Right cardiac atrium (tissue), 5 donors: ENCODE results near the gene GAB2. TPM values are rescaled to one million over a fixed set of nuclear protein-coding genes. Genes with fewer than 3 reads are reported as not detected.

Source experiments
- ATAC-seq, 2 donors: fragments of 200-7000 bp; cut with Tn5 transposase; one replicate each; pipeline versions ENCODE4 v1.8.0 to v1.9.1; 2020; ENCODE audit warnings: moderate library complexity in 2 of 2, mild to moderate bottlenecking in 1 of 2
- DNase-seq, 3 donors: peaks; one replicate each; pipeline ENCODE4 v3.0.0-alpha.2; 2020
- H3K27ac ChIP-seq: one replicate; pipeline ENCODE4 v1.5.1; 2013; ENCODE audit warnings: mild to moderate bottlenecking, low read length, control low read depth, moderate library complexity
- H3K27me3 ChIP-seq: one replicate; pipeline ENCODE4 v1.6.1; 2013; ENCODE audit not compliant: control insufficient read depth, insufficient read depth
- H3K4me1 ChIP-seq: one replicate; pipeline ENCODE4 v1.6.1; 2013; ENCODE audit warnings: low read length; ENCODE audit not compliant: control insufficient read depth, insufficient read depth
- H3K4me3 ChIP-seq: one replicate; pipeline ENCODE4 v1.5.1; 2013; ENCODE audit warnings: low read length, control low read depth
- H3K9me3 ChIP-seq: one replicate; pipeline ENCODE4 v1.6.1; 2013; ENCODE audit warnings: low read length; ENCODE audit not compliant: control insufficient read depth
- WGBS: extraction: QIAGEN DNeasy Blood & Tissue Kit; methylation state at CpG from one replicate; pipeline ENCODE4 v1.1.7; 2013; 5-methylcytosine and 5-hydroxymethylcytosine counted together
- intact Hi-C, 4 donors: fragments of 100-400 bp; cut with DNase I; formaldehyde crosslinking; loops; one replicate each; pipeline versions ENCODE4 v1.11.0 to v1.14.0; 2022 to 2023
- polyA plus RNA-seq: library from polyadenylated mRNA; stranded (reverse); fragments of 200-250 nt; gene quantifications from one replicate; pipeline ENCODE4 v1.2.3, GENCODE V29; 2013
- total RNA-seq, 4 donors: library from RNA; stranded (reverse); fragmentation: NEBNext Ultra II Directional; extraction: Animal tissue kit (Norgen Biotek cat#: 25700); gene quantifications; one replicate each; pipeline ENCODE4 v1.2.1, GENCODE V29; 2021
- donor health status: healthy with polysubstance abuse.
- donor health status: DM: no; HTN: yes; CAD: no.
- donor health status: DM: no; HTN: no; CAD: no.
- donor health status: DM: no; HTN: yes; CAD: no; lungs with severe emphysema.
- donor health status: DM: yes; HTN: yes; CAD: no.

GAB2 gene
- total and polyA plus RNA-seq, 5 donors, result 7.5 to 37.3 (median 23.4) TPM

DNA sequence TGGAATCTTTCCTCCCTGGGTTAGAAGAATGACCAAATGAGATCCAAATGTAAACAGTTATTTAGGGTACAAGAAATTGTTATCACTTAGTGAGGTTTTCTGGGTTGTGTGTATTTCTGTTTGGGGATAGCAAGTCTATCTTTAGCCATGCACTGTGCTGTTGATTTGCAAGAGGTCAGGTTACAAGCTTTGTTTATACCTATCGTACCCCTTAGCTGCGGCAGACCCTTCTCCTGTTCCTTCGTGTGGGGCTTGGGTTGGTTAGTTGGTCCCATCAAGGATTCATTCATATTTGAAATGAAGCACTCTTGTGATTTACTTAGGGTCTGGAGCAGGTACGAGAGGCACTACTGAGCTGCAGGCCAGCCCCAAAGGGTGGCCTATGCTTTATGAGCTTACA, 156.3 kb downstream of the GAB2 start:
- ATAC-seq (no peak), DNase-seq (no peak)
- intact Hi-C loops, result no loop called here
- Histone ChIP-seq H3K27ac (no peak overlapping the region), H3K4me1 (peaks cover 19% of the 10 kb centered on the region), H3K27me3 (no peaks in the 10 kb centered on the region), H3K4me3 (no peak overlapping the region), H3K9me3 (no peaks in the 10 kb centered on the region)
- WGBS, result 76% methylated on average over 4 of the region's 4 CpGs

- H3K27ac ChIP-seq, result no peak overlapping the region
- no peak for DNase-seq
- H3K27me3 ChIP-seq, result no peaks in the 10 kb centered on the region
- H3K4me1 ChIP-seq, result peaks cover 21% of the 10 kb centered on the region
- intact Hi-C loops, result loop anchor here in 2 of 4 donors (10.0 kb wide), 2 partner anchors 75 to 155 kb away; partner anchors contain the start of gene GAB2 (in 1 of the 2)
- H3K9me3 ChIP-seq, result no peaks in the 10 kb centered on the region
- no peak overlapping the region for H3K4me3 ChIP-seq
- WGBS, result 81% methylated on average over 8 of the region's 8 CpGs
- no peak for ATAC-seq
Observed at GRCh38 chr11:78259777-78260487, 157.7 kb downstream of the GAB2 start.

GRCh38 chr11:78257654-78258053, 160.0 kb downstream of the GAB2 start:
- Histone ChIP-seq H3K27me3 (no peaks in the 10 kb centered on the region), H3K9me3 (no peaks in the 10 kb centered on the region), H3K4me1 (peaks cover 21% of the 10 kb centered on the region), H3K27ac (peak overlapping the region; percentile 95), H3K4me3 (no peak overlapping the region)
- ATAC-seq (no peak), DNase-seq (no peak)
- 92% methylated on average over 3 of the region's 3 CpGs for WGBS
- intact Hi-C loops, result loop anchor here in 2 of 4 donors (10.0 kb wide), 2 partner anchors 77 to 157 kb away; partner anchors contain the start of gene GAB2 (in 1 of the 2)

GRCh38 chr11:78256962-78257361, 160.7 kb downstream of the GAB2 start:
- H3K27me3 ChIP-seq, result no peaks in the 10 kb centered on the region
- no peak overlapping the region for H3K4me3 ChIP-seq
- peak; percentile 96 to 99 for ATAC-seq
- H3K9me3 ChIP-seq, result no peaks in the 10 kb centered on the region
- DNase-seq, result peak; percentile 93 to 96 (median 96)
- peaks cover 20% of the 10 kb centered on the region for H3K4me1 ChIP-seq
- 24% methylated on average over 3 of the region's 3 CpGs for WGBS
- intact Hi-C loops, result loop anchor here in 2 of 4 donors (10.0 kb wide), 2 partner anchors 78 to 158 kb away; partner anchors contain the start of gene GAB2 (in 1 of the 2)
- peak overlapping the region; percentile 95 for H3K27ac ChIP-seq

DNA sequence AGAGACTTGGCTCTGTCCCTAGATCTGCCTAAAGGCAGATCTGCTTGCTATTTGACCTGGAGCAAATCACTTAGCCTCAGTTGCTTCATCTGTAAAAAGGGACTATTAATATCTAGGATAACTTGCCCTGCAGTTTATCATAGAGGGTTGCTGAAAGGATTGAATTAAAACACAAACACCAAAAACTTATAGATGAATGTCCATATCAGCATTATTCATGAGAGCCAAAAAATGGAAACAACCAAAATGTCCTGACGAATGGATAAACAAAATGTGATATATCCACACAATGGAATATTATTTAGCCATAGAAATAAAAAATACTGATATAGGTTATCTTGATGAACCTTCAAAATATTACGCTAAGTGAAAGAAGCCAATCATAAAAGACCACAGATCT, 161.7 kb downstream of the GAB2 start:
- intact Hi-C loops, result loop anchor here in 2 of 4 donors (10.0 kb wide), 2 partner anchors 79 to 159 kb away; partner anchors contain the start of gene GAB2 (in 1 of the 2)
- no peak overlapping the region for H3K4me3 ChIP-seq
- H3K27ac ChIP-seq, result no peak overlapping the region
- ATAC-seq (no peak), DNase-seq (no peak)
- peaks cover 21% of the 10 kb centered on the region for H3K4me1 ChIP-seq
- H3K27me3 ChIP-seq, result no peaks in the 10 kb centered on the region
- WGBS, result 86% methylated on average over 2 of the region's 2 CpGs
- H3K9me3 ChIP-seq, result no peaks in the 10 kb centered on the region

DNA sequence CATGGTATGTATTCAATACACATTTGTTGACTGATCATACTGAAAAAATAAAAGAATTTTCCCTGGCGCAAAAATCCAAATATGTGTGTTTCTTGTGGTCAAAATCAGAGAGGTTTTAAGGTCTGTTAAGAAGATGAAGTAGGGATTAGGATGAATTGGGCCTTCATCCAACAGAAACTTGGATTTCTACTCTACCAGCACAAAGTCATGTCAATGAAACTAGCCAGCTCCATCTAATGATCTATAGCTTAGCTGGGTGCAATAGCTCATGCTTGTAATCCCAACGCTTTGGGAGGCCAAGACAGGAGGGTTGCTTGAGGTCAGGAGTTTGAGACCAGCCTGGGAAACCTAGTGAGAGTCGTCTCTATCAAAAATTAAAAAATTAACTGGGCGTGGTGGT, 163.4 kb downstream of the GAB2 start:
- WGBS, result 93% methylated on average over 4 of the region's 4 CpGs
- H3K9me3 ChIP-seq, result no peaks in the 10 kb centered on the region
- no peak for DNase-seq
- intact Hi-C loops, result loop anchor here in 2 of 4 donors (10.0 kb wide), 2 partner anchors 81 to 161 kb away; partner anchors contain the start of gene GAB2 (in 1 of the 2)
- H3K27ac ChIP-seq, result no peak overlapping the region
- ATAC-seq, result no peak
- H3K4me3 ChIP-seq, result no peak overlapping the region
- no peaks in the 10 kb centered on the region for H3K27me3 ChIP-seq
- H3K4me1 ChIP-seq, result peaks cover 25% of the 10 kb centered on the region

- Histone ChIP-seq H3K4me3 (no peak overlapping the region), H3K27ac (no peak overlapping the region), H3K4me1 (peaks cover 25% of the 10 kb centered on the region), H3K9me3 (no peaks in the 10 kb centered on the region), H3K27me3 (no peaks in the 10 kb centered on the region)
- ATAC-seq, result no peak
- intact Hi-C loops, result loop anchor here in 2 of 4 donors (10.0 kb wide), 2 partner anchors 81 to 161 kb away; partner anchors contain the start of gene GAB2 (in 1 of the 2)
- WGBS, result 97% methylated on average over 4 of the region's 4 CpGs
- DNase-seq, result no peak
Observed at GRCh38 chr11:78253797-78254196, 163.8 kb downstream of the GAB2 start.

DNA sequence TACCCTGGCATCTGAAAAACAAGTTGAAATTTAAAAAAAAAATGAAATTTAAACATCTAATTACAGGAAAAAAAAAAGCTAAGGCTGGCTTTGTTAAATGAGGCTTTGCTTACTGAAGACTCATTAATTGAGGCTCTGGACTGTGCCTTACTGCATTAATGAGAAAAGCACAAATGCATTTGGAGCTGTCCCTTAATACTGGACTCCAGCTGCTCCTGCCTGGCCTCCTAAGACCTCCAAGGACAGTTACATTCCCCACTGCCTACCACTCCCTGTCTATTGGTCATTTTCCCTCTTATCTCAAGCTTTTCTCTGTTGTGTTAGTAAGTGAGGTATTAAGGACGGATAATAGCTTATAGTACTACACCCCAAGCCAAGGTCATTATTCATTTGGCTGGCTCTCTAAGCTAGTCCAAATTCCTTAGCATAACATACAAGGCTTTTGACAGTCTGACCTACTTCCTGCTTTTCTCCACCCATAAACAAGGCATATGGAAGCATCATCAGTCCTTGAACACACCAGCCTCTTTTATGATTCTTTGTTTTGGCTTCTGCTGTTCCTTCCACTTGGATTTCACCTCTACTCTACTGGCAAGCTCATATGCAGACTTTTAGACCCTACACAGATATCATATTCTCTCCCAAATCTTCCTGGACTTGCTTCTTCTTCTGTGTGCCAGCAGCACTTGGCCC, 166.4 kb downstream of the GAB2 start:
- no peak for DNase-seq
- no peaks in the 10 kb centered on the region for H3K9me3 ChIP-seq
- ATAC-seq, result peak; percentile 81 to 92
- WGBS, result 11% methylated on average over 1 of the region's 1 CpG
- H3K4me1 ChIP-seq, result peaks cover 18% of the 10 kb centered on the region
- intact Hi-C loops, result loop anchor here in 2 of 4 donors (10.0 kb wide), 2 partner anchors 84 to 164 kb away; partner anchors contain the start of gene GAB2 (in 1 of the 2)
- peak overlapping the region; percentile 58 for H3K27ac ChIP-seq
- H3K27me3 ChIP-seq, result no peaks in the 10 kb centered on the region
- H3K4me3 ChIP-seq, result no peak overlapping the region

DNA sequence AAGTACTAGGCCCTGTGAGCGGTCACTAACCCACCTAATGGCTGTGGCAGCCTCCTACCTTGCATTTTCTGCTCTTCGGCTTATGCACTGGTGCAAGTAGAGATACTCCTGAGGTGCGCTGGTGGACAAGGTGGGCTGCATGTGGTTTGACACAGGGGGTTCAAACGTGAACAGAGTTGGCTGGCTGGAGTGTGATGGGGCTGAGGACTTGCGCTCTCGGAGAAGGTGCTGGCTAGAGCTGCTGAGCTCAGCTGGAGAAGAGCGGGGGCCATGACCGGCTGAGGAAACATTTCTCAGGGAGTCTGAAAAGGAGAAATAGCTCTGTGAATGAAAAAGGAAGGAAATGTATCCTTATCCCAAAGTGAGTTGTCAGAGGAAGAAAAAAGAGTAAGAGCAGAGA, 167.5 kb downstream of the GAB2 start:
- H3K27me3 ChIP-seq, result no peaks in the 10 kb centered on the region
- peaks cover 17% of the 10 kb centered on the region for H3K4me1 ChIP-seq
- H3K27ac ChIP-seq, result no peak overlapping the region
- ATAC-seq (no peak), DNase-seq (no peak)
- 88% methylated on average over 8 of the region's 8 CpGs for WGBS
- intact Hi-C loops, result loop anchor here in 2 of 4 donors (10.0 kb wide), 2 partner anchors 85 to 165 kb away; partner anchors contain the start of gene GAB2 (in 1 of the 2)
- no peak overlapping the region for H3K4me3 ChIP-seq
- H3K9me3 ChIP-seq, result no peaks in the 10 kb centered on the region

DNA sequence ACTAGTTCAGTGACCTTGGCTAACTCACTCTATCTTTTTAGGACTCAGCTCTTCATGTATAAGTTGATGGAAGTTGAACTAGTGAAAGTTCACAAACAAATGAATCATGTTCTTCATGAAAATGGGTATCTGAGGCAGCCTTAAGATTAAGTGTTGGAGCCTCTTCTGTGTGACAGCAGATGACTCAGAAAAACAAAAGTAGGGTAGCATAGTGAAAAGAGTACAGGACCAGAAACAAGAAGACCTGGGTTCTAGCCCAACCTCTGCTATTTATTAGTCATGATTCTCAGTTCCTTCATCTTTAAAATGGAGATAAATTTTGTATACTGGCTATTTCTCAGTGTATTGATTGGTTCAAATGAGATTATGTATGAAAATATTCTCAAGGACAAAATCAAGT, 168.7 kb downstream of the GAB2 start:
- no peaks in the 10 kb centered on the region for H3K27me3 ChIP-seq
- intact Hi-C loops, result no loop called here
- H3K4me1 ChIP-seq, result peaks cover 17% of the 10 kb centered on the region
- no peaks in the 10 kb centered on the region for H3K9me3 ChIP-seq
- no peak for ATAC-seq
- DNase-seq, result no peak
- H3K27ac ChIP-seq, result no peak overlapping the region
- no peak overlapping the region for H3K4me3 ChIP-seq

GRCh38 chr11:78248191-78248590, 169.4 kb downstream of the GAB2 start:
- Histone ChIP-seq H3K9me3 (no peaks in the 10 kb centered on the region), H3K4me1 (peaks cover 17% of the 10 kb centered on the region), H3K27ac (no peak overlapping the region), H3K4me3 (no peak overlapping the region), H3K27me3 (no peaks in the 10 kb centered on the region)
- intact Hi-C loops, result no loop called here
- no peak for ATAC-seq
- WGBS, result 99% methylated on average over 3 of the region's 3 CpGs
- DNase-seq, result no peak
